Epithelial cell of esophagus (primary cell): ENCODE measurements around the gene NRXN2.

Source experiments
- DNase-seq: peaks from one replicate; pipeline ENCODE4 v3.0.0; 2010; ENCODE audit warnings: low read depth
- H3K4me3 ChIP-seq: 2 replicates; pipeline ENCODE4 v1.5.1; 2011; ENCODE audit warnings: mild to moderate bottlenecking, low read length, control low read depth
- CTCF ChIP-seq: IDR thresholded peaks from 2 replicates; pipeline ENCODE4 v1.5.1; 2011; ENCODE audit warnings: low read depth, mild to moderate bottlenecking, low read length, control low read depth, inconsistent platforms; ENCODE audit not compliant: insufficient read depth; ENCODE audit errors: missing control alignments

Gene NRXN2

GRCh38 chr11:64763526-64764039, 40.6 kb upstream of the NRXN2 start:
- no peak for TF ChIP-seq CTCF
- no peak for DNase-seq
- no peak overlapping the region for H3K4me3 ChIP-seq

DNA sequence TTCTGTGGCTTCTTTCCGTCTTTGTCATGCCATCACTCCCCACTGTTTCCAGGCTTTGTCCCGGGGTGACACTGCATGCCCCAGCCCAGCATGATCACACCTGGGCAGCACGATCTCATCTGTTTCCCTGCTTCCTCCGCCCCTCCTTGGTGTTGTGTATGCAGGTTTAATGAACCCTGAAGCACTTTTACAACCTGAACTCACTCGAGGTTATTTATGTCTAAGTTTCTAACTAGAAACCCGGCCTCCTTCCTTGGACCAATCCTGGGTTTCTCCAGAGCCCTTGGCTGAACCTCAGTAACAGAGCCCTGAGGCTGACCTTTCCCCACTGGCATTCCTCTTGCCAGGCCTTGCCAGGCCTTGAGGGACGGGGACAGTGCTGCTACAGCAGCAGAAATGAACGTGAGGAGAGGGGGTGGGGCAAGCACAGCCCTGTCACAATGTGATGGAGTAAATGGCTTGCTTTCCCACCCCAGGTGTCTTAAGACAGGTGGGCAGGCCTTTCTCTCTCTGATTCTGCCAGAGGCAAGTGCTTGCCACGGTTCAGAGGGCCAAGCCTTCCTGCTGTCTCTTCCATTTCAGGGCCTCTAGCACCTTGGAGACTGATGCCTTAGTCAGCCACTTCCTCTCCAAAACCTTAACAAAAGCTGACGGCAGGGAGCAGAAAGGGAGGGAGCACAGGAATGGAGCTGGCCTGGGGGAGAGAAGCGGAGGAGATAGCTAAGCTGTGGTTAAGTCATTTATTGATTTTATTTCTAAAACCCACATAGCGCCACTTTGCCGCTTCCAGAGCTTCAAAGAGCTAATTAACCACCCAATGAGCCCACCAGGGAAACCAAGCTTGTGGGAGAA, 39.9 kb upstream of the NRXN2 start:
- no peak overlapping the region for H3K4me3 ChIP-seq
- DNase-seq, result peak; percentile 78
- TF ChIP-seq CTCF, result no peak

GRCh38 chr11:64762277-64762673, 39.3 kb upstream of the NRXN2 start:
- H3K4me3 ChIP-seq, result no peak overlapping the region
- peak; percentile 62 for DNase-seq
- no peak for TF ChIP-seq CTCF

DNA sequence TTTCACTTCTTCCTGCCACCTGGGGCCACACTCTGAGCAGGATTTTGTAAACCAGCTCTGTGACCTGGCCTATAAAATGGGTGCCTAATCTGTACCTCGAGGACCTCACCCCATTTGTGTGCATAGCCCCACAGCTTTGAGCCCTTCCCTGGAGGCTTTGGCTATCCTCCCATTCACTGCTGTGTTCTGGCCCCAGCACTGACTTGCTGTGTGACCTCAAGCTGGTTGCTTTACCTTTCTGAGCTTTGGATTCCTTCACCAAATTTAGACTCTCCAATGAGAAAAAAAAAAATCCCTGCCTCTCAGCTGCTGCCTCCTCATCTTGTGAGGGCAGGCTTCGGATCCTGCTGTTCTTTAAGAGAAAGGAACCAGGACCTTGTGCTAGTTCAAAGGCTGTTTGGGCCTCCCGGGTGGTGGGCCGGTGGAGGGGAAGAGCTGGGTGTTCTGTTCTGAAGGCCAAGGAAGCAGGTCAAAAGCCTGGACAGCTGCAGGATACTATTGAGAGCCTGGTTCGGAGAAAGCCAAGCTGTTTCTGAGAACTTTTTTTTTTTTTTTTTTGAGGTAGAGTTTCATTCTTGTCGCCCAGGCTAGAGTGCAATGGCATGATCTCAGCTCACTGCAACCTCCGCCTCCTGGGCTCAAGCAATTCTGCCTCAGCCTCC, 37.9 kb upstream of the NRXN2 start:
- DNase-seq, result no peak
- no peak overlapping the region for H3K4me3 ChIP-seq
- no peak for TF ChIP-seq CTCF

- DNase-seq, result no peak
- no peak for TF ChIP-seq CTCF
- H3K4me3 ChIP-seq, result no peak within 1 kb of the TSS
Measured at GRCh38 chr11:64759722-64760719, 37.0 kb upstream of the NRXN2 start, which contains the start of gene PYGM. TSS of gene PYGM (minus strand) at chr11:64759974. CDS start at chr11:64759898, 76 bp downstream.

DNA sequence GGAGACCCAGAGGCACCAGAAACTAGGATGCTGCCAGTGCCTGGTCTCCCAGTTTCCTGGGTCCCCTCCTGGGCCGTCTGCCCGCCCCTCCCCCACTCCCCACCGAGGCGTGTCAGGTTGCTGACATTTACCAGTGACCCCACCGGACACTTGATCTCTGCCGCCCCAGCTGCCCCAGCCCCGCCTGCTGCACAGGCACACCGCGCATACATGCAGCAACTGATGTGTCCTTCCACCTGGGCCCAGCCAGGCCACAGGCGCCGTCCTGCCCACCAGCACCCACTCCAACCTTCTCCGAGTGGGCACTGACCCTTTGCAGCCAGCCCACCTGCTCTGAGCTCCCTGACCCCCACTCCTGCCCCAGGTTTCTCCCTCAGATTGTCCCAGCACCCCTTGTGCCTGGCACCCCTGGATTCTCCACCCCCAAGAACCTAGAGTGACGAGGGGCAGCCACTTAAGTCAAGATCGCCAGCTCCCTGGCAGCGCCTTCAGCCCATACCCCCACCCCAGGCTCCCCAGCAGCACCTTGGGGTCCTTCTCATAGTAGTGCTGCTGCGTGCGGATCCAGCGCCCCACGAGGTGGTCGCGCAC, 36.2 kb upstream of the NRXN2 start:
- no peak for DNase-seq
- no peak for TF ChIP-seq CTCF
- no peak overlapping the region for H3K4me3 ChIP-seq
